Endothelial cell of umbilical vein (primary cell): ENCODE results near the gene CRELD2. TPM values are rescaled to one million over a fixed set of nuclear protein-coding genes. Genes with fewer than 3 reads are reported as not detected.

Experiments used
- BruUV-seq: library from RNA; stranded (reverse); fragments of 400-500 nt; replicated peaks from 2 replicates; lab custom pipeline; 2021; lab: Mats Ljungman, UMichigan
- CTCF ChIA-PET: fragments of 300-600, 350-600 bp; sonication (Branson Sonifier 250); formaldehyde crosslinking; loops from one replicate; lab custom pipeline; 2021; ENCODE audit warnings: antibody characterized with exemption, inconsistent platforms; lab: Charles Lee
- POLR2A ChIA-PET: fragments of 300-600, 350-600 bp; sonication (Branson Sonifier 250); formaldehyde crosslinking; loops from one replicate; lab custom pipeline; 2021; ENCODE audit warnings: antibody characterized with exemption, inconsistent platforms; lab: Charles Lee
- DNase-seq: peaks from one replicate; pipeline ENCODE4 v3.0.0-alpha.2; 2011; ENCODE audit warnings: low read depth, low spot score
- FAIRE-seq: peaks from 2 replicates; lab custom pipeline; 2011; peaks lifted over from hg19 to GRCh38; lab: Jason Lieb, UNC
- H2AFZ ChIP-seq: 2 replicates; pipeline ENCODE4 v1.6.0; 2012; ENCODE audit warnings: low read depth, low read length, control low read depth, inconsistent platforms
- H3K27ac ChIP-seq: 2 replicates; pipeline ENCODE4 v1.5.1; 2011; ENCODE audit warnings: low read depth, mild to moderate bottlenecking, control low read depth, low read length, moderate library complexity; ENCODE audit not compliant: insufficient read depth
- H3K27me3 ChIP-seq, 2 experiments: 2 replicates each; pipeline versions ENCODE4 v1.6.0 to v1.6.1; 2011; ENCODE audit warnings: low read length in 2 of 2, mixed read lengths in 1 of 2; ENCODE audit not compliant: control insufficient read depth in 2 of 2, insufficient read depth in 2 of 2
- H3K36me3 ChIP-seq, 2 experiments: 2 replicates in 1 of 2; 3 replicates in 1 of 2; pipeline ENCODE4 v1.5.1; 2011; ENCODE audit warnings: low read length in 2 of 2, mild to moderate bottlenecking in 1 of 2, moderate library complexity in 1 of 2; ENCODE audit not compliant: control insufficient read depth in 2 of 2, insufficient read depth in 2 of 2; ENCODE audit errors: extremely low read depth in 1 of 2
- H3K4me1 ChIP-seq: 3 replicates; pipeline ENCODE4 v1.5.1; 2011; ENCODE audit warnings: mild to moderate bottlenecking, low read length; ENCODE audit not compliant: control insufficient read depth, insufficient read depth; ENCODE audit errors: extremely low read depth
- H3K4me2 ChIP-seq: 2 replicates; pipeline ENCODE4 v1.6.1; 2011; ENCODE audit warnings: low read length, control low read depth, mixed read lengths; ENCODE audit not compliant: insufficient read depth
- H3K4me3 ChIP-seq, 3 experiments: fragments of 200-600 bp in 1 of 3; sonication (generic), shearing (Covaris generic) in 1 of 3; replicated peaks in 1 of 3; 2 replicates each; pipeline ENCODE4 v1.5.1; 2011 to 2016; ENCODE audit warnings: control low read depth in 3 of 3, low read length in 3 of 3, mild to moderate bottlenecking in 2 of 3, inconsistent platforms in 1 of 3, low read depth in 1 of 3, moderate library complexity in 1 of 3; ENCODE audit not compliant: insufficient read depth in 1 of 3
- H3K79me2 ChIP-seq: 2 replicates; pipeline ENCODE4 v1.6.0; 2012; ENCODE audit warnings: low read length, inconsistent platforms; ENCODE audit not compliant: control insufficient read depth, insufficient read depth
- H3K9ac ChIP-seq: replicated peaks from 2 replicates; pipeline ENCODE3; 2011; ENCODE audit warnings: low read length, control low read depth; ENCODE audit not compliant: insufficient read depth; ENCODE audit errors: extremely low read depth
- H3K9me1 ChIP-seq: replicated peaks from 3 replicates; pipeline ENCODE4 v1.6.0; 2011; ENCODE audit warnings: mild to moderate bottlenecking, low read length; ENCODE audit not compliant: control insufficient read depth, insufficient read depth; ENCODE audit errors: extremely low read depth
- H3K9me3 ChIP-seq: replicated peaks from 2 replicates; pipeline ENCODE4 v1.5.1; 2012; ENCODE audit warnings: low read length, inconsistent platforms; ENCODE audit not compliant: control insufficient read depth, insufficient read depth
- H4K20me1 ChIP-seq: replicated peaks from 2 replicates; pipeline ENCODE3; 2011; ENCODE audit warnings: mild to moderate bottlenecking, low read length; ENCODE audit not compliant: control insufficient read depth, insufficient read depth; ENCODE audit errors: extremely low read depth
- EZH2 ChIP-seq: IDR thresholded peaks from 2 replicates; pipeline ENCODE4 v1.6.1; 2012; ENCODE audit warnings: borderline replicate concordance, low read depth, mild to moderate bottlenecking, moderate library complexity, low read length, inconsistent platforms; ENCODE audit not compliant: severe bottlenecking
- FOS ChIP-seq: IDR thresholded peaks from 2 replicates; pipeline ENCODE4 v1.6.1; 2011; ENCODE audit warnings: mild to moderate bottlenecking, low read length, moderate library complexity, borderline replicate concordance; ENCODE audit not compliant: insufficient read depth
- GATA2 ChIP-seq: IDR thresholded peaks from 2 replicates; pipeline ENCODE4 v1.7.0; 2011; ENCODE audit warnings: low read depth, mild to moderate bottlenecking, moderate library complexity, mixed read lengths, low read length; ENCODE audit not compliant: insufficient read length, insufficient read depth
- JUN ChIP-seq: IDR thresholded peaks from 2 replicates; pipeline ENCODE4 v1.6.1; 2011; ENCODE audit warnings: borderline replicate concordance, low read depth; ENCODE audit not compliant: insufficient read length, insufficient read depth
- MYC ChIP-seq: IDR thresholded peaks from one replicate; pipeline ENCODE4 v1.6.1; 2011; ENCODE audit warnings: mild to moderate bottlenecking, low read depth, low read length
- POLR2A ChIP-seq: IDR thresholded peaks from 2 replicates; pipeline ENCODE4 v1.6.1; 2012; ENCODE audit warnings: low read depth, mild to moderate bottlenecking, control low read depth, low read length
- POLR2AphosphoS5 ChIP-seq: IDR thresholded peaks from 2 replicates; pipeline ENCODE4 v1.6.1; 2012; ENCODE audit warnings: low read depth, mild to moderate bottlenecking, control low read depth, low read length, moderate library complexity; ENCODE audit not compliant: insufficient read depth
- dilution Hi-C: fragments of 300-500 bp; cut with MboI; formaldehyde crosslinking; loops from one replicate; pipeline ENCODE4 v1.15.0; 2019; ENCODE audit warnings: low sequenced_read_pairs; ENCODE audit not compliant: extremely low pct_ligation_motif_present
- intact Hi-C: fragments of 100-400 bp; cut with micrococcal nuclease; formaldehyde crosslinking; loops from one replicate; pipeline ENCODE4 v1.10.0; 2022
- polyA plus RNA-seq, 4 experiments: library from polyadenylated mRNA; depleted of rRNA in 3 of 4; stranded (reverse) in 3 of 4; unstranded in 1 of 4; fragments of >200 nt; gene quantifications; 2 replicates each; pipeline versions ENCODE4 v1.2.1 to v1.2.3, GENCODE V29; 2011 to 2012; ENCODE audit warnings: missing spikeins in 1 of 4
- total RNA-seq: library from RNA; stranded (reverse); gene quantifications from 2 replicates; pipeline ENCODE4 v1.2.3, GENCODE V29; 2021
- TF ChIP-seq, protein P1 (sequence below): IDR thresholded peaks from 2 replicates; pipeline ENCODE4 v1.6.1; 2011; ENCODE audit not compliant: insufficient read depth, insufficient read length
- TF ChIP-seq, protein P2 (sequence below), 2 donors: IDR thresholded peaks; 1 replicate in 1 of 2; 2 replicates in 1 of 2; pipeline ENCODE4 v1.5.1; 2011; ENCODE audit warnings: low read length in 2 of 2, mild to moderate bottlenecking in 2 of 2, moderate library complexity in 2 of 2, control low read depth in 1 of 2, inconsistent platforms in 1 of 2, low read depth in 1 of 2; ENCODE audit not compliant: insufficient read depth in 1 of 2; ENCODE audit errors: extremely low read depth in 1 of 2

CRELD2 gene
- total and polyA plus RNA-seq, 2 donors (not counting 3 experiments of a cell fraction or from before 2014, with no cell fraction given): 71.0 to 86.3 TPM

GRCh38 chr22:49951678-49951985 lies 33.2 kb downstream of the CRELD2 start:
- CTCF ChIA-PET: interaction anchor here (1.3 to 1.5 kb wide), 3 partner anchors 9 to 20 kb away, joined by 3 to 5 read pairs (median 4); partner anchors contain the start of gene PIM3
- Histone ChIP-seq H3K36me3 (no peaks in the 10 kb centered on the region), H3K79me2 (no peaks in the 10 kb centered on the region), H3K9me1 (no peaks in the 10 kb centered on the region), H3K9ac (no peak overlapping the region), H3K4me2 (no peak overlapping the region), H3K27ac (no peak overlapping the region), H4K20me1 (no peaks in the 10 kb centered on the region), H3K4me1 (peaks cover 10% of the 10 kb centered on the region), H3K9me3 (no peaks in the 10 kb centered on the region), H3K27me3 (no peaks in the 10 kb centered on the region), H2AFZ (no peak overlapping the region), H3K4me3 (no peak overlapping the region)
- POLR2A ChIA-PET: no interaction called here
- intact Hi-C loops: no loop called here
- no TSS peak for BruUV-seq
- no peak for TF ChIP-seq POLR2A
- dilution Hi-C loops: no loop called here
- FAIRE-seq: no peak
- DNase-seq: no peak

- Histone ChIP-seq H3K9ac (peak overlapping the region; percentile 29), H3K4me1 (peaks cover 10% of the 10 kb centered on the region), H4K20me1 (no peaks in the 10 kb centered on the region), H3K4me3 (no peak overlapping the region), H2AFZ (peak overlapping the region; percentile 39), H3K79me2 (no peaks in the 10 kb centered on the region), H3K9me1 (no peaks in the 10 kb centered on the region), H3K4me2 (no peak overlapping the region), H3K27ac (peak overlapping the region; percentile 58), H3K27me3 (no peaks in the 10 kb centered on the region), H3K36me3 (no peaks in the 10 kb centered on the region), H3K9me3 (no peaks in the 10 kb centered on the region)
- no TSS peak for BruUV-seq
- TF ChIP-seq GATA2 (no peak), FOS (no peak), EZH2 (no peak), MYC (no peak), POLR2A (no peak), POLR2AphosphoS5 (peak; percentile 23), JUN (no peak)
- TF ChIP-seq, protein P1, sequence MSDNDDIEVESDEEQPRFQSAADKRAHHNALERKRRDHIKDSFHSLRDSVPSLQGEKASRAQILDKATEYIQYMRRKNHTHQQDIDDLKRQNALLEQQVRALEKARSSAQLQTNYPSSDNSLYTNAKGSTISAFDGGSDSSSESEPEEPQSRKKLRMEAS: no peak
- TF ChIP-seq, protein P2, sequence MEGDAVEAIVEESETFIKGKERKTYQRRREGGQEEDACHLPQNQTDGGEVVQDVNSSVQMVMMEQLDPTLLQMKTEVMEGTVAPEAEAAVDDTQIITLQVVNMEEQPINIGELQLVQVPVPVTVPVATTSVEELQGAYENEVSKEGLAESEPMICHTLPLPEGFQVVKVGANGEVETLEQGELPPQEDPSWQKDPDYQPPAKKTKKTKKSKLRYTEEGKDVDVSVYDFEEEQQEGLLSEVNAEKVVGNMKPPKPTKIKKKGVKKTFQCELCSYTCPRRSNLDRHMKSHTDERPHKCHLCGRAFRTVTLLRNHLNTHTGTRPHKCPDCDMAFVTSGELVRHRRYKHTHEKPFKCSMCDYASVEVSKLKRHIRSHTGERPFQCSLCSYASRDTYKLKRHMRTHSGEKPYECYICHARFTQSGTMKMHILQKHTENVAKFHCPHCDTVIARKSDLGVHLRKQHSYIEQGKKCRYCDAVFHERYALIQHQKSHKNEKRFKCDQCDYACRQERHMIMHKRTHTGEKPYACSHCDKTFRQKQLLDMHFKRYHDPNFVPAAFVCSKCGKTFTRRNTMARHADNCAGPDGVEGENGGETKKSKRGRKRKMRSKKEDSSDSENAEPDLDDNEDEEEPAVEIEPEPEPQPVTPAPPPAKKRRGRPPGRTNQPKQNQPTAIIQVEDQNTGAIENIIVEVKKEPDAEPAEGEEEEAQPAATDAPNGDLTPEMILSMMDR (IDR thresholded peaks at IDR 0.05; ENCODE audit: extremely low read depth in 1 of 2, insufficient read depth in 1 of 2, low read depth in 1 of 2, low read length in 2 of 2): no peak
- dilution Hi-C loops (no loop called here), intact Hi-C loops (no loop called here)
- ChIA-PET POLR2A (interaction anchor here (1.0 kb wide), 1 partner anchor 15 kb away, joined by 4 read pairs; no protein-coding TSS in a partner anchor), CTCF (interaction anchor here (0.7 to 1.5 kb wide), 6 partner anchors 8 to 78 kb away, joined by 3 to 5 read pairs (median 4); partner anchors contain the start of gene PIM3)
- DNase-seq (peak; percentile 39), FAIRE-seq (peak; percentile 24)
These were observed 33.8 kb downstream of the CRELD2 start for GRCh38 chr22:49951986-49952896.
